ENCODE data around the gene GRIN3B.

Gene GRIN3B

DNA sequence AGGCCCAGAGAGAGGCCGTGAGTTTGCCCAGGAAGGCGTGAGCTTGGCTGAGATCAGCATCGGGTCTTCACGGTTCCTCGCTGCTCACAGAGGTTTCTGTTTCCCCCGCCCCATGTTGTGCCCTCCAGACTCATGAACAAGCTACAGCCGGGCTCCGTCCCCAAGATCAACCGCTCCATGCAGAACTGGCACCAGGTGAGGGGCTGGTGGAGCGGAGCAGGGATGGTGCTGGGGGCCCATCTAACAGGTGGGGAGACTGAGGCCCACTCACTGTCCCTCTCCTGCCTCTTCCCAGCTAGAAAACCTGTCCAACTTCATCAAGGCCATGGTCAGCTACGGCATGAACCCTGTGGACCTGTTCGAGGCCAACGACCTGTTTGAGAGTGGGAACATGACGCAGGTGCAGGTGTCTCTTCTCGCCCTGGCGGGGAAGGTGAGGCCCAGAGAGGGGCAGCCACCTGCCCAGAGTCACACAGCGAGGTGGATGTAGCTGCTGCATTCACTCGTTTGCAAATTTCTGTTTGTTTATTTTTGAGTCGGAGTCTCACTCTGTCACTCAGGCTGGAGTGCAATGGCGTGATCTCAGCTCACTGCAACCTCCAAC is 32.1 kb downstream of the GRIN3B start:
- Histone ChIP-seq H3K9me3 (ENCODE audit: low read length) (no peaks in the 10 kb centered on the region), H3K36me3 (ENCODE audit: insufficient read depth, low read length) (peaks cover 42% of the 10 kb centered on the region), H3K27me3 (ENCODE audit: insufficient read depth, low read length) (no peaks in the 10 kb centered on the region), H3K4me3 (ENCODE audit: low read length) (no peak overlapping the region), H2AFZ (ENCODE audit: low read depth, low read length) (no peak overlapping the region), H3K4me1 (ENCODE audit: insufficient read depth, low read length) (peaks cover 9% of the 10 kb centered on the region)

DNA sequence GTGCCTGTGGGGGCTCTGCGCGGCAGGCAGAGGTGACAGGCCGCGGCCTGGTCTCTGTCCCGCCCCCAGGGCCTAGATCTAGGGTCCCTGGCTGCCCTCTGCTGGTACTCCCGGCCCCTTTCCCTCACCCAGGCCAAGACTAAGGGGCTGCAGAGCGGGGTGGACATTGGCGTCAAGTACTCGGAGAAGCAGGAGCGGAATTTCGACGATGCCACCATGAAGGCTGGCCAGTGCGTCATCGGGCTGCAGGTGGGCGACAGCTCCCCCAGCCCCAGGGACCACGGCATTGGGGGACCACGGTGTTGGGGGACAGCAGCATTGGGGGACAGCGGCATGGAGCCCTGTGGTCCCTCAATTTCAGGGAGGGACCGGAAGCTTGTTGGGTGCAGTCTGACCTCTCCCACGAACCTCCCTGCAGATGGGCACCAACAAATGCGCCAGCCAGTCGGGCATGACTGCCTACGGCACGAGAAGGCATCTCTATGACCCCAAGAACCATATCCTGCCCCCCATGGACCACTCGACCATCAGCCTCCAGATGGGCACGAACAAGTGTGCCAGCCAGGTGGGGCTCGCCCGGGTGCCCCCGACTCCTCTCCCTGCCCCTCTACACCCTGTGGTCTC is 35.9 kb downstream of the GRIN3B start:
- no peak overlapping the region for H2AFZ ChIP-seq (ENCODE audit: low read depth, low read length)
- no peak overlapping the region for H3K4me3 ChIP-seq (ENCODE audit: low read length)
- peaks cover 15% of the 10 kb centered on the region for H3K4me1 ChIP-seq (ENCODE audit: insufficient read depth, low read length)
- no peaks in the 10 kb centered on the region for H3K9me3 ChIP-seq (ENCODE audit: low read length)
- peaks cover 39% of the 10 kb centered on the region for H3K36me3 ChIP-seq (ENCODE audit: insufficient read depth, low read length)
- no peaks in the 10 kb centered on the region for H3K27me3 ChIP-seq (ENCODE audit: insufficient read depth, low read length)

- Histone ChIP-seq H3K27me3 (ENCODE audit: insufficient read depth, low read length) (no peaks in the 10 kb centered on the region), H3K9me3 (ENCODE audit: low read length) (no peaks in the 10 kb centered on the region), H3K4me1 (ENCODE audit: insufficient read depth, low read length) (peaks cover 18% of the 10 kb centered on the region), H3K4me3 (ENCODE audit: low read length) (no peak overlapping the region), H2AFZ (ENCODE audit: low read depth, low read length) (no peak overlapping the region), H3K36me3 (ENCODE audit: insufficient read depth, low read length) (peaks cover 29% of the 10 kb centered on the region)
These were observed 37.4 kb downstream of the GRIN3B start for GRCh38 chr19:1037621-1038064.

DNA sequence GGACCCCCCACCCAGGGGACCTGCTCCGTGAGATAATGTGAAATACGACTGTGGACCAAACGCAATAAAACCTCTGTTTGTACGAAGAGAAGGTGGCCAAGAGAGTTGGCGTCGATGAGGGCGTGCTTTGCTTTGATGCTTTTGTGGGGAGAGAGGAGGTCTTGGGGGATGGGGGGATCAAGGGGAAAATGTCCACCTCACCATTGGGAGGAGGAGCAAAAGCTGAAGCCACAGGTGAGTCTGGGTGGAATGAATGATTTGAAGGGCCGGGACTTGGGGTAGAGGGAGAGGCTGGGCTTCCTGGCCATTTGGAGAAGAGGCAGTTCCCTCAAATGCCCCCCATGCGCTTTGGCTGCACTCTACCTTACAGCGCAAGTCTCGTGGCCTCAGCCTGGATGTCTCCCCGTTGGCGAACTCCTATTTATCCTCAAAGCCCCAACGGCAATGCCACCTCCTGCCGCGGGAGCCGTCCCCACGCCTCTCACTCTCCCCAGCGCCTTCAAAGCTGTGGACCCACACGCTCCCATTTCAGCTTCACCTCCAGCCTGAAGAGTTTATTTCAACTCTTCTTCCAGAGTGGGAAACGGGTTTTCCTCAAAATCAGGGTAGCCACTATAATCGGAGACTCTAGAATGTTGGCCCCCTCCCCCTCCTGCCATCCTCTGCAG is 38.9 kb downstream of the GRIN3B start:
- no peak overlapping the region for H3K4me3 ChIP-seq (ENCODE audit: low read length)
- no peaks in the 10 kb centered on the region for H3K9me3 ChIP-seq (ENCODE audit: low read length)

DNA sequence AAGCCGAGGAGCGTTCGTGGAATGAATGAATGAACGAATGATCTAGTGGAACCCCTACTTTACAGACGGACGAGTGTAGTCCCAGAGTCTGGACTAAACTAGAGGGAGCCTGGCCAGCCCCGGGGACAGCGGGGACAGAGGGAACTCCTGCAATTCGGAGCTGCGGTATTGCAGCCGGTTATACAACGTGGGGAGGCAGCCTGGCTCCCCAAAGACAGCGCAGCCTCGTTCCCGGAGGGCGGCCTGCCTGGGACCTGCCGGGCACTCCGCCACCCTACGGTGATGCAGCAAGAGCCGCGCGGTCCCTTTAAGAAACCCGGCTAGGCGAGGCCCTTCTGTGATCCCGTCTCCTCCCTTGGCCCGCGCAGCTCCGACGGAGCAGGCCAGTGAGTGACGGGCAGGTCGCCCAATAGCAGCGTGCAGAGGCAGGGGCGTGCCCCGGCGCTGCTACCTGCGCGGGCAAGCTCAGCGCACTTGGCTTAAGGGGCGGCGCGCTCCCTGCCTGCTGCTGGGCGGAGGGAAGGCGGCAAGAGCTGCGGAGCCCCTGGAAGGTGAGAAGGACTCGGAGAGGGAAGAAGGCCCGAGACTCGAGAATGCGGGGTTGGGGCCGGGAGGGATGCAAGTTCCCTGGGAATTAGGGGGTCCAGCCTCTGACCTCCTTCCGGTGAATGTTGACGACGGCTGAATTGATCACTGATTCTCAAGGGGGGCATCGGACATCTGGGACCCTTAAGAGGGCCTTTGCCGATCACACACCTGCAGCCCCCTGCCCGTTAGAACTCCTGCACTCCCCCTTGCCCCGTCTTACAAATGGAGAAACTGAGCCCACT is 39.6 kb downstream of the GRIN3B start, which contains the start of gene ABCA7:
Gene ABCA7 (plus strand): TSS at position 462 of the 830 bp plus-strand sequence. CDS start 1,255 bp downstream, outside the sequence.
- H3K9me3 ChIP-seq (ENCODE audit: low read length), result no peaks in the 10 kb centered on the region
- peaks cover 22% of the 10 kb centered on the region for H3K36me3 ChIP-seq (ENCODE audit: insufficient read depth, low read length)
- H3K4me1 ChIP-seq (ENCODE audit: insufficient read depth, low read length), result peaks cover 18% of the 10 kb centered on the region
- peak within 1 kb of the TSS; percentile 59 for H3K4me3 ChIP-seq (ENCODE audit: low read length)
- H3K27me3 ChIP-seq (ENCODE audit: insufficient read depth, low read length), result no peaks in the 10 kb centered on the region
- H2AFZ ChIP-seq (ENCODE audit: low read depth, low read length), result peak within 1 kb of the TSS; percentile 78

More for the DNA sequence above, 38.9 kb downstream of the GRIN3B start:
- H3K27me3 ChIP-seq (ENCODE audit: insufficient read depth, low read length), result no peaks in the 10 kb centered on the region
- no peak overlapping the region for H2AFZ ChIP-seq (ENCODE audit: low read depth, low read length)
- peaks cover 22% of the 10 kb centered on the region for H3K36me3 ChIP-seq (ENCODE audit: insufficient read depth, low read length)
- H3K4me1 ChIP-seq (ENCODE audit: insufficient read depth, low read length), result peaks cover 18% of the 10 kb centered on the region

- peak overlapping the region; percentile 78 for H2AFZ ChIP-seq (ENCODE audit: low read depth, low read length)
- peak overlapping the region; percentile 59 for H3K4me3 ChIP-seq (ENCODE audit: low read length)
- H3K27me3 ChIP-seq (ENCODE audit: insufficient read depth, low read length), result no peaks in the 10 kb centered on the region
- peaks cover 16% of the 10 kb centered on the region for H3K36me3 ChIP-seq (ENCODE audit: insufficient read depth, low read length)
- H3K9me3 ChIP-seq (ENCODE audit: low read length), result no peaks in the 10 kb centered on the region
- peaks cover 18% of the 10 kb centered on the region for H3K4me1 ChIP-seq (ENCODE audit: insufficient read depth, low read length)
These were observed 40.5 kb downstream of the GRIN3B start for GRCh38 chr19:1040476-1041271.

DNA sequence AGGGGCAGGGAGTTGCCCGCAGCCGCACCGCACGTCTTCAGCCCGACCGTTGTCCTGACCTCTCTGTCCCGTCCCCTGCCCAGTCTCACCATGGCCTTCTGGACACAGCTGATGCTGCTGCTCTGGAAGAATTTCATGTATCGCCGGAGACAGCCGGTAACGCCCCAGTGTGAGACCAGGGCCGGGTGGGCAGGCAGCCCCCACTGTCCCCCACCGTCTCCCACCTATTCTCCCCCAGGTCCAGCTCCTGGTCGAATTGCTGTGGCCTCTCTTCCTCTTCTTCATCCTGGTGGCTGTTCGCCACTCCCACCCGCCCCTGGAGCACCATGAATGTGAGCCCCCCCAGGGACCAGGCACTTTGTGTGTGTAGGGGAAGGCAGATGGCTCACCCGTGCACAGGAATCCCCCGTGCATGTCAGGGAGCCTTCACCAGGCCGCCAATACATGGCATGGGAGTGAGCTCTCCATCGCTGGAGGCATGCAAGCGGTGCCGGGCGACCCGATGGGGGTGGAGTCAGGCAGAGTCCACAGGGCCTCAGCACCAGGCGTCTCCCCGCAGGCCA is 41.1 kb downstream of the GRIN3B start:
- H2AFZ ChIP-seq (ENCODE audit: low read depth, low read length), result no peak overlapping the region
- H3K9me3 ChIP-seq (ENCODE audit: low read length), result no peaks in the 10 kb centered on the region
- no peaks in the 10 kb centered on the region for H3K27me3 ChIP-seq (ENCODE audit: insufficient read depth, low read length)
- H3K36me3 ChIP-seq (ENCODE audit: insufficient read depth, low read length), result peaks cover 10% of the 10 kb centered on the region
- H3K4me3 ChIP-seq (ENCODE audit: low read length), result peak overlapping the region; percentile 59
- H3K4me1 ChIP-seq (ENCODE audit: insufficient read depth, low read length), result peaks cover 18% of the 10 kb centered on the region

- Histone ChIP-seq H2AFZ (ENCODE audit: low read depth, low read length) (no peak overlapping the region), H3K4me3 (ENCODE audit: low read length) (no peak overlapping the region), H3K4me1 (ENCODE audit: insufficient read depth, low read length) (peaks cover 18% of the 10 kb centered on the region), H3K9me3 (ENCODE audit: low read length) (no peaks in the 10 kb centered on the region), H3K27me3 (ENCODE audit: insufficient read depth, low read length) (no peaks in the 10 kb centered on the region), H3K36me3 (ENCODE audit: insufficient read depth, low read length) (peaks cover 7% of the 10 kb centered on the region)
These were observed 41.8 kb downstream of the GRIN3B start for GRCh38 chr19:1041835-1042685.

GRCh38 chr19:1042689-1043511 is 42.7 kb downstream of the GRIN3B start:
- no peaks in the 10 kb centered on the region for H3K27me3 ChIP-seq (ENCODE audit: insufficient read depth, low read length)
- no peak overlapping the region for H2AFZ ChIP-seq (ENCODE audit: low read depth, low read length)
- H3K9me3 ChIP-seq (ENCODE audit: low read length), result no peaks in the 10 kb centered on the region
- peaks cover 18% of the 10 kb centered on the region for H3K4me1 ChIP-seq (ENCODE audit: insufficient read depth, low read length)
- peaks cover 1% of the 10 kb centered on the region for H3K36me3 ChIP-seq (ENCODE audit: insufficient read depth, low read length)
- H3K4me3 ChIP-seq (ENCODE audit: low read length), result no peak overlapping the region

DNA sequence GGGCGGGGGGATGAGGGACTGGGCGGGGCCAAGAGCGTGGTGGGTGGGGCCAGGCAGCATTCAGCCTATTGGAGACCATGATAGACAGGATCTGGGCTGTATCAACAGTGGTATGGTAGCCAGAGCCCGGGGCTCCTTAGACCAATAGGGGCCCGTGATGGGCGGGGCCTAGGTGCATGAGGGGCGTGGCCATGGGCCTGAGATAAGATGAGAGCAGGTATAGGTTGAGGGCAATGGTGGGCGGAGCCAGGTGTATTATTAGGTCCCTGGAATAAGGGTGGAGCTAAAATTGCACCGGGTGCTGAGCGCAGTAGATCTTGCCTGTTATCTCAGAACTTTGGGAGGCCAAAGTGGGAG is 45.0 kb downstream of the GRIN3B start:
- no peak overlapping the region for H2AFZ ChIP-seq (ENCODE audit: low read depth, low read length)
- no peaks in the 10 kb centered on the region for H3K36me3 ChIP-seq (ENCODE audit: insufficient read depth, low read length)
- no peaks in the 10 kb centered on the region for H3K27me3 ChIP-seq (ENCODE audit: insufficient read depth, low read length)
- no peak overlapping the region for H3K4me3 ChIP-seq (ENCODE audit: low read length)
- no peaks in the 10 kb centered on the region for H3K9me3 ChIP-seq (ENCODE audit: low read length)
- peaks cover 11% of the 10 kb centered on the region for H3K4me1 ChIP-seq (ENCODE audit: insufficient read depth, low read length)

GRCh38 chr19:1046117-1046626 is 46.0 kb downstream of the GRIN3B start:
- H3K9me3 ChIP-seq (ENCODE audit: low read length), result peaks cover 1% of the 10 kb centered on the region
- no peak overlapping the region for H3K4me3 ChIP-seq (ENCODE audit: low read length)
- H2AFZ ChIP-seq (ENCODE audit: low read depth, low read length), result no peak overlapping the region
- peaks cover 3% of the 10 kb centered on the region for H3K4me1 ChIP-seq (ENCODE audit: insufficient read depth, low read length)
- no peaks in the 10 kb centered on the region for H3K27me3 ChIP-seq (ENCODE audit: insufficient read depth, low read length)
- no peaks in the 10 kb centered on the region for H3K36me3 ChIP-seq (ENCODE audit: insufficient read depth, low read length)

Measured in neuron (in vitro differentiated cells).